Suprapubic skin (tissue), 3 donors: ENCODE results near the gene CDSN.

ENCODE experiments used
- CTCF ChIP-seq, 2 donors: fragments of 200-600 bp in 1 of 2; fragments of 450-650 bp in 1 of 2; sonication (generic) in 1 of 2; IDR thresholded peaks; one replicate each; pipeline ENCODE4 v1.5.1; 2016 to 2019; ENCODE audit warnings: antibody characterized with exemption in 2 of 2, mild to moderate bottlenecking in 1 of 2, moderate library complexity in 1 of 2
- EP300 ChIP-seq: sonication (generic); formaldehyde crosslinking; IDR thresholded peaks from one replicate; pipeline ENCODE4 v1.6.1; 2017; ENCODE audit warnings: antibody characterized with exemption
- POLR2A ChIP-seq, 2 donors: fragments of 450-650 bp; IDR thresholded peaks; one replicate each; pipeline ENCODE4 v1.6.1; 2017; ENCODE audit warnings: antibody characterized with exemption in 2 of 2, mild to moderate bottlenecking in 2 of 2, moderate library complexity in 2 of 2

GRCh38 chr6:31112478-31112877 lies 7.8 kb downstream of the CDSN start, which contains the start of gene C6orf15:
- no peak for TF ChIP-seq EP300
- no peak for TF ChIP-seq CTCF (IDR thresholded peaks at IDR 0.05)
- TF ChIP-seq POLR2A (IDR thresholded peaks at IDR 0.05): no peak
